Central memory CD4-positive, alpha-beta T cell (primary cell): ENCODE results near the gene KRT28.
A peak's percentile ranks its signal among the peaks of the same experiment; 100 is the strongest.
"Not testable (repeated sequence)": the region's sequence is repeated elsewhere in the genome, so short reads cannot be mapped to it uniquely, and the experiment has no call there.

ENCODE experiments used
- DNase-seq: peaks from one replicate; pipeline ENCODE4 v3.0.0; 2022

Gene KRT28

DNA sequence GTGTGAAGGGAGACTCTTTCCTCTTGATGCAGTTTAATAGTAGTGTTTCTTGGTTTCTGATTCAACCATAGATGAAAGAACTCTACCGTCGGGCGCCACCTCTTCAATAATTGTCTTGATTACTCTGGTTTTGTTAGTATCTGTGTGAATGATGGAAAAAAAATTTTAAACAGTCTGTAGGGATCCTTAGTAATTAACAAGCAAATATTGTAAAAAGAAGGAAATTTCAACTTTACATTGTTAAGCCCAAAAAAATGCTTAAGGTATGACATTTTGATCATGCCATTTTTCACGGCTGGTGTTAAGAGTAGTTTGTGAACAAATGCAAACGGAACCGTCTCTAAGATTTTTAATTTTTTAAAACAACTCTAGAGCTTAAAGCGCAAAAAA lies 18.6 kb upstream of the KRT28 start:
- no peak for DNase-seq

GRCh38 chr17:40817103-40817682 lies 17.4 kb upstream of the KRT28 start:
- DNase-seq, result no peak

DNA sequence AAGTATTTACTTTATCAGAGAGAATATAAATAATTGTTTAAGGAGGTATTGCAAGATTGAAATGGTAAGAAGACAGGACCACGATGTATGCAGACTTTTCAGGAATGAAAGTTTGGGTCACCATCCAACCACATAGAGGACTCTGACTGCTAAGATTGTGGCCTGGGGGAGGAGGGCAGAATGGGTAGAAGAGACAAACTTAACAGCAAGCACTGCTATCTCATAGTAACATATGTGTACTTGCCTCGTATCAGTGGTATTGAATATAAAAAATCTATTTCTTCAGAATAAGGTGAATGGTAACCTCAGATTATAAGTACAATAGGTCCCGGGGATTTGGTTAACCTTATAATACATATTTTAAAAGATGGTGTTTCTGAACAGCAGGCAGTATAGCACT lies 16.8 kb upstream of the KRT28 start:
- no peak for DNase-seq

GRCh38 chr17:40815381-40815780 lies 15.6 kb upstream of the KRT28 start:
- DNase-seq, result no peak

GRCh38 chr17:40814657-40815056 lies 14.9 kb upstream of the KRT28 start:
- DNase-seq, result not testable (repeated sequence)

- DNase-seq, result no peak
Measured at GRCh38 chr17:40813804-40814203, 14.0 kb upstream of the KRT28 start.

- DNase-seq, result no peak
Measured at GRCh38 chr17:40812639-40813038, 12.9 kb upstream of the KRT28 start.

DNA sequence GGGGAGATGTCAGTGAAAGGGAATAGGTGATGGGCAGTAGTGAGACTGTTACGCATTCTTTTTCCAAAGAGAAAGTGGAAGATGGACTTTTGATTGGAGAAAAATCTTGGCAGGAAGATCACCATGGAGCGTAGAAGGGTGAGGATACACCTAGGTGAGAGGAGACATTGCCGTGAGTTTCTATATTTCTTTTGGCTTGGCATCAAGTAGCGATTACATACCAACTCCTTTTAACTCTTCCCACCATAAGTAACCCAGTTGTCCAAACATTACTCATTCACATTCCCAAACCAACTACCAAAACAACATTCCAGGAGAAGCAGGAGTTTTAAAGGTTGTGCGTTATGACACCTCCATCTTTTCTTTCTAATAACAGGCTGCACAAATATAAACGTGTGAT lies 10.7 kb upstream of the KRT28 start:
- no peak for DNase-seq

GRCh38 chr17:40809721-40810421 lies 10.1 kb upstream of the KRT28 start:
- no peak for DNase-seq

GRCh38 chr17:40806131-40806530 lies 6.4 kb upstream of the KRT28 start:
- no peak for DNase-seq

DNA sequence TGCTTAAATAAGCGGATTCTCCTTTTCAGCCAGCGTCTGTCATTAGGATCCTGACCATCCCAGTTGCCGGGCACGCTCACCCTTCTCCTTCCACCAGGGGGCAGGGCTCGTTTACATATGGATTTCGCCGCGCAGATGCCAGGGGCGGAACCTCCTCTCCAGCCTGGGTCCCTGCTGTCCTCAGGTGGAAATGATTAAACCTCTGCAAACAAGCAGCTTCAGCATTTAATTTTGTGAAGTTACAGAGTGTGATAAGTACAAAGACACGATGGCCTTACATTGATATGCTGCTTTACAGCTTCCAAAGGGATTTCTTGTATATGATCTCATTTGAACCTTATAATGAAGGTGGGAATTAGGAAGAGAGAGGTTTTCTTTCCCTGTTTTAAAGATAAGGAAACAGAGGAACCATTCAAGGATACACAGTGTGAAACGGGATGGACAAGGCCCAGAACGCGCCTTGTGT lies 3.9 kb upstream of the KRT28 start:
- DNase-seq, result peak; percentile 52

GRCh38 chr17:40801157-40801556 lies 1.4 kb upstream of the KRT28 start:
- DNase-seq, result no peak

DNA sequence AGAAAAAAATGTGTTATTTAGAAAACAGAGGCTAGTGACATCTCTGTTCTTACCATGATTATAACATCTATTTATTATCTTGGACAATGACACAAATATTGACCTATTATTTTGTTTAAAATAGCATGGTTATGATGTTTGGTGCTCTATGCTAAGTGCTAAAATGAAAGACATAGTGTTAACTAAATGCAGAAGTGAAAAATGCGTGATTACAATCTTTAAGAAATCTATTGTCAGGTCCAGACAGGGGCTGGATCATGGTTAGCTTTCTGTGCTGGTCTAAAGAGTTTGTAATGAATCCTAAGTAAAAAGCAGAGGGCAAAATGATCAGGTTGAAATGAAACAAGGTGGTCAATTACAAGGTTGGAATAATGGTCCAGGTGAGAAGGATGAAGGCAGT lies 622 bp upstream of the KRT28 start:
- DNase-seq, result no peak

DNA sequence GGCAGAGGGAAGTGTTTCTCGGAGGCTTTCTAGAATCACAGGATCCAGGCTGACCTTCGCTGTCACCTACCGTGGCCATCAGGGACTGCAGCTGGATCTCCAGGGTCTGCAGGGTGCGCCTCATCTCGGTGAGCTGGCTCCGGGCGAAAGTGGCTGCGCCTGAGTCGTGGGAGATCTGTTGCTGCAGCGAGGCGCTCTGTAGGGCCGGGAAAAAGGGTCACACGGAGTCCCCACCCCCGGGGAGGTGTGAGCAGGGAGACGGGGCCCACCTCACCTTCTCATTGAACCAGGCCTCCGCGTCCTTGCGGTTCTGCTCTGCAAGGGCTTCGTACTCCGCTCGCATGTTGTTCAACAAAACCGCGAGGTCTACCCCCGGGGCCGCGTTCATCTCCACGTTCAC lies 2.9 kb downstream of the KRT28 start:
- no peak for DNase-seq

DNA sequence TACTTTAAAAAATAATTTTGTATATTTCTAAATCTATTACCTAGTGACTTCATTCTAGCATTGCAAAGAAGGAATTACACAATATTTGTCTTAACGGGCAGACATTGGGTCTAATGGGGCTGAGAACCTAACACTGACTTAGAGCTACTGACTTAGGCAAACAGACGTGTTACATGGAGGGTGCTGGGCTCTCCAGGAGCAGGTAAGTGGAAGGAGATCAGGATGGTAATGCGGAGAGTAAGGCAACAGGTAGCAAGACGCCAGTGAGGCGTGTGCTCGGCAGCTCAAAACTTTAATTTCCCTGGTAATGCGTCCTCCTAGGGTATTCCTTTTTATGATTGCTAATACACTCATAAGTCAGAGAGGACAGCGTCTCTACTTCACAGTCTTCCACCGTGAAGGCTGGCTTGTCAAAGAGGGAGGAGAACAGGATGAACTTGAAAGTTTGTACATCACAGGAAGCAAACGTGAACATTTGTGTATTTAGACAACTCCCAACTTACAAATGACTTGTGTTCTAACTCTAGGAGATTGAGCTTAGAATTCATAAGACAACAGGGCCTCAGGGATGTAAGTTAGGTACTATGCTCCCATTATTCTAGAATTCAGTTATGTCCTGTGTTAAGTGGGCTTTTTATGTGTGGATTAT lies 4.6 kb downstream of the KRT28 start:
- DNase-seq, result no peak

- DNase-seq, result no peak
Measured at GRCh38 chr17:40794466-40794865, 5.3 kb downstream of the KRT28 start.

DNA sequence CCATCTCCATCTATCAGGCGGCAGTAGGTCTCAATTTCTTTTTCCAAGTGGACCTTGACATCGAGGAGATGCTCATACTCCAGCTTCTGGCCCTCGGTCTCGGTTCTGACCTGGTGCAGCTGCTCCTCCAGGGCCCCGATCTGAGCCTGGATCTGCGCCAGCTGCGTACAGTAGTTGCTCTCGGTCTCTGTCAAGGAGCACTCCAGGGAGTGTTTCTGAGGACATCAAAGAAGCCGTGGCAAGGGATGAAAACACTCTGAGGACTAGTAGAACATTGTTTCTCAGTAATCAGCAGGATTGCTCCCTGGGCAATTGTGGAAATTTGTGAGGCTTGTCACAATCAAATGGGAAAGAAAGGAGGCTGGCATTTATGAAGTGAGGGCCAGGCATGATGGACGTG lies 5.9 kb downstream of the KRT28 start:
- DNase-seq, result no peak

DNA sequence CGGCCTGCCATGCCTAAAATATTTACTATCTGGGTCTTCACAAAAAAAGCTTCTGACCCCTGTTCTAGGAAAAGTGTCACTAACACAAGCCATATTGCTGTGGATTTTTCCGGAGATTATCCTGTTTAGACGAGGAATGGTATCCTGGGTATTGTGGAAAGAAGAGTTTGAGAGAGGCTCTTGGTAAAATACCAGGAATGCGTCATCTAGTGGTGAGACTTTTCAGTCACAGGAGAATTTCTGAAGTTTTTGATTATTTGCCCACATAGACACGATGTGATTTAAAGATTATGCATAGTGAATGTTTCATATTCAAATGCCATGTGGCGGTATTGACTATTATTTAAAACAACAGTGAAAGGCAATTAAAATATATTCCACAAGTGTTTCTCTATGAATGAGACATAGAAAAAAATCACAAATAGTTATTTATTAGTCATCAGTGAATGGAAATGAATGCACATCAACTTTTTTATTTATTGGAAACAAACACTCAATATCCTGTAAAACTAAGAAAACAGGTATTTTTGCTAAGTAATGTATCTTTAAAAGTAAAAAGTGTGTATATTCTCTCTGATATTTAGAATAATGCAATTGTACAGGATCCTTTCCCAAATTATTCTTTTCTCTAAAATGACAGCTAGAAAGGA lies 7.8 kb downstream of the KRT28 start:
- DNase-seq, result no peak

GRCh38 chr17:40791111-40791510 lies 8.6 kb downstream of the KRT28 start:
- no peak for DNase-seq

GRCh38 chr17:40782450-40782849 lies 17.3 kb downstream of the KRT28 start, which contains the start of gene KRT27:
TSS of gene KRT27 (minus strand) at chr17:40782550. CDS start at chr17:40782493, 57 bp downstream.
- no peak for DNase-seq

DNA sequence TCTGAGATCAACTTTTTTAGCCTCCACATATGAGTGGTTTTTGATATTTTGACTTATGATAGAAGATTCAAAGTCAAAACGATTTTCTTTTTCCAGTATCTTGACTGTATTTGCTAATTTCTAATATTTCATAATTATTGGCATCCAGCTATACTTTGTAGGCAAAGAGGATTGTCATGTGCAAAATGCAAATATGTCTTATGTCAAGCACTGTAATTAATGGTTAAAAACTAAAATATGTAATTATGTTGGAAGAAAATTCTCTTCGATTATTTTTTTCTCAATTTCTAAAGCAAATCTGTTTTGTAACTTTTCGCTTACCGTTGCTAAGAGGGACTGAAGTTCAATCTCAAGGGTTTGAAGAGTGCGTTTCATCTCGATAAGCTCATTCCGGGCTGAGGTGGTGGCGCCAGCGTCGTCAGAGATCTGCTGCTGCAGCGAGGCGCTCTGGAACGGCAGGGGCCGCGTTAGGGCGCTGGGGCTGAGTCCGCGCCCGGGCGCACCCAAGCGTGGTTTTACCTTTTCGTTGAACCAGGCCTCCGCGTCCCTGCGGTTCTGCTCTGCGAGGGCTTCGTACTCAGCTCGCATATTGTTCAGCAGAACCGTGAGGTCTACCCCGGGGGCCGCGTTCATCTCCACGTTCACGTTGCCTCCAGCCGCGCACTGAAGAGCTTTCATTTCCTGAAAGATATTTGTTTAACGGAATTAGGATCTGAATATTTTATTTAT lies 20.4 kb downstream of the KRT28 start:
- DNase-seq, result no peak

DNA sequence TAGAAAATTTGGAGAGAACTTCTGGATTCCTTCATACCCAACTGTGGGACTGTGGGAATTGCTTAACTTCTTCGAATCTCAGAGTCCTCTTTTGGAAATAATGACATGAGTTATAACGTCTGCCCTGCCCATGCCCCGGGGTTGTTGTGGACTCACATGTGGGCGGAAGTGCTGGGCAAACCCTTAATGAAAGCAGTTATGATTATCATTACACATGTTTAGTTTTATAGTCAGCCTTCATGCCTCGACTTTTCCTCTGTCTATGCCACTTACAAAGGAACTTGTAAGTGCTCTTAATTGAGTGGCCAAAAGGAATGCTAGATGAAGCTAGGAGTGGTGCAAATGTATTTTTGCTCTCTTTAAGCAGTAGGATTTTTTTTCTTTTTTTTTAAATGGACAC lies 21.3 kb downstream of the KRT28 start:
- DNase-seq, result no peak

DNA sequence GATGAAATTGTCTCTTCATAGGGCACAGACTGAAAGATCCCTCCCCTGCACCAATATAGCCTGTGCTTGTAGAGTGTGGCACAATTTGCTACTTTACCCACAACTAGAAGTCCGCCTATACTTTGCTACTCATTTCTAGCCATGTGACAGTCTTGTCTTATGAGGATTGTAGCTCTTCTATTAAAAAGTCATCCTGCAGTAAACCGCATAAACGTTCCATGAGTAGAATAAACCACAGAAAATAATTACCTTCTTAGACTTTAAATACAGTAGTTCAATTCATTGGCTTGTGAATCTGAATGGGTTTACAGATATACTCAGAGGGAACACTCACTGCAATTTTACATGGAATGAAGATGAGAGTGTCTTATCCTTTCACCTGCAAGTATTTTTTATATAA lies 21.8 kb downstream of the KRT28 start:
- no peak for DNase-seq
